ENCODE results near the gene PPP6R2. TPM values are rescaled to one million over a fixed set of nuclear protein-coding genes. Genes with fewer than 3 reads are reported as not detected.

Gene PPP6R2
- total and polyA plus RNA-seq, 9 of the 15 experiments (the other 6 are each of a cell fraction or from before 2014, with no cell fraction given), result 0.32 to 39.8 (median 21.4) TPM

DNA sequence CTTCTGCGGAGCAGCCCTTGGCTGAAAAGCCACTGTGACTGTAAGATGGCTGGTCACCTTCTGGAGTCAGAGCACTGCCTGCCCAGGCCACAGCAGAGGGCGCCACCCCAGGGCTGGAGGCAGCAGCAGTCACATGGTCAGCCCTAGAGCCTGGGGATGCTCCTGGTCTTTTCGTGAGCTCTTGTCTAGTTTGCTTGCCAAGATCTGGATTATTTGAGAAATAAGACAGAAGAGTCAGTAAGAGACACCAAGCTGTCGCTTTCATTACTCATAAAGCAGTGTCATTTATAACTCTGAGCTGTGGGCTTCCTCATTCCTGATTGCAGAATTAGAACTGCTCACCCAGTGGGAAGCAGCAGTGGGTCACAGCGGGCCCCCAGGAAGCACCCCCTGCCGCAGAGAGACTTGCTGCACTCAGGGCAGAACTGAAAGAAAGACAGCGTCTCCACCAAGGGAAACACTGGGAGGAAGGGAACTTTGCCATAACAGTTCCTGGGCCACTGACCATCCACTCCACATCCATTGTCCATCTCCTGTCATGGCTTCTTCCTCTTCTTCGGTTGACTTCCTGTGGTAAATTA is 56.7 kb downstream of the PPP6R2 start (continued):
- TF ChIP-seq, protein P1, sequence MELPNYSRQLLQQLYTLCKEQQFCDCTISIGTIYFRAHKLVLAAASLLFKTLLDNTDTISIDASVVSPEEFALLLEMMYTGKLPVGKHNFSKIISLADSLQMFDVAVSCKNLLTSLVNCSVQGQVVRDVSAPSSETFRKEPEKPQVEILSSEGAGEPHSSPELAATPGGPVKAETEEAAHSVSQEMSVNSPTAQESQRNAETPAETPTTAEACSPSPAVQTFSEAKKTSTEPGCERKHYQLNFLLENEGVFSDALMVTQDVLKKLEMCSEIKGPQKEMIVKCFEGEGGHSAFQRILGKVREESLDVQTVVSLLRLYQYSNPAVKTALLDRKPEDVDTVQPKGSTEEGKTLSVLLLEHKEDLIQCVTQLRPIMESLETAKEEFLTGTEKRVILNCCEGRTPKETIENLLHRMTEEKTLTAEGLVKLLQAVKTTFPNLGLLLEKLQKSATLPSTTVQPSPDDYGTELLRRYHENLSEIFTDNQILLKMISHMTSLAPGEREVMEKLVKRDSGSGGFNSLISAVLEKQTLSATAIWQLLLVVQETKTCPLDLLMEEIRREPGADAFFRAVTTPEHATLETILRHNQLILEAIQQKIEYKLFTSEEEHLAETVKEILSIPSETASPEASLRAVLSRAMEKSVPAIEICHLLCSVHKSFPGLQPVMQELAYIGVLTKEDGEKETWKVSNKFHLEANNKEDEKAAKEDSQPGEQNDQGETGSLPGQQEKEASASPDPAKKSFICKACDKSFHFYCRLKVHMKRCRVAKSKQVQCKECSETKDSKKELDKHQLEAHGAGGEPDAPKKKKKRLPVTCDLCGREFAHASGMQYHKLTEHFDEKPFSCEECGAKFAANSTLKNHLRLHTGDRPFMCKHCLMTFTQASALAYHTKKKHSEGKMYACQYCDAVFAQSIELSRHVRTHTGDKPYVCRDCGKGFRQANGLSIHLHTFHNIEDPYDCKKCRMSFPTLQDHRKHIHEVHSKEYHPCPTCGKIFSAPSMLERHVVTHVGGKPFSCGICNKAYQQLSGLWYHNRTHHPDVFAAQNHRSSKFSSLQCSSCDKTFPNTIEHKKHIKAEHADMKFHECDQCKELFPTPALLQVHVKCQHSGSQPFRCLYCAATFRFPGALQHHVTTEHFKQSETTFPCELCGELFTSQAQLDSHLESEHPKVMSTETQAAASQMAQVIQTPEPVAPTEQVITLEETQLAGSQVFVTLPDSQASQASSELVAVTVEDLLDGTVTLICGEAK (IDR thresholded peaks at IDR 0.05), result no peak
- TF ChIP-seq, protein P1 (CRISPR knock-in tag; IDR thresholded peaks at IDR 0.05), result no peak
- TF ChIP-seq, protein P2, sequence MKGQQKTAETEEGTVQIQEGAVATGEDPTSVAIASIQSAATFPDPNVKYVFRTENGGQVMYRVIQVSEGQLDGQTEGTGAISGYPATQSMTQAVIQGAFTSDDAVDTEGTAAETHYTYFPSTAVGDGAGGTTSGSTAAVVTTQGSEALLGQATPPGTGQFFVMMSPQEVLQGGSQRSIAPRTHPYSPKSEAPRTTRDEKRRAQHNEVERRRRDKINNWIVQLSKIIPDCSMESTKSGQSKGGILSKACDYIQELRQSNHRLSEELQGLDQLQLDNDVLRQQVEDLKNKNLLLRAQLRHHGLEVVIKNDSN (CRISPR knock-in tag; IDR thresholded peaks at IDR 0.05), result peak; percentile 84
- TF ChIP-seq, protein P3, sequence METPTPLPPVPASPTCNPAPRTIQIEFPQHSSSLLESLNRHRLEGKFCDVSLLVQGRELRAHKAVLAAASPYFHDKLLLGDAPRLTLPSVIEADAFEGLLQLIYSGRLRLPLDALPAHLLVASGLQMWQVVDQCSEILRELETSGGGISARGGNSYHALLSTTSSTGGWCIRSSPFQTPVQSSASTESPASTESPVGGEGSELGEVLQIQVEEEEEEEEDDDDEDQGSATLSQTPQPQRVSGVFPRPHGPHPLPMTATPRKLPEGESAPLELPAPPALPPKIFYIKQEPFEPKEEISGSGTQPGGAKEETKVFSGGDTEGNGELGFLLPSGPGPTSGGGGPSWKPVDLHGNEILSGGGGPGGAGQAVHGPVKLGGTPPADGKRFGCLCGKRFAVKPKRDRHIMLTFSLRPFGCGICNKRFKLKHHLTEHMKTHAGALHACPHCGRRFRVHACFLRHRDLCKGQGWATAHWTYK (CRISPR knock-in tag; IDR thresholded peaks at IDR 0.05), result no peak
- TF ChIP-seq FIP1L1 (IDR thresholded peaks at IDR 0.05; ENCODE audit: low read depth, low read length, poor library complexity, severe bottlenecking), result no peak
- TF ChIP-seq YY1 (IDR thresholded peaks at IDR 0.05; ENCODE audit: borderline replicate concordance in 1 of 3, control insufficient read depth in 1 of 3, extremely low read depth in 1 of 3, insufficient read depth in 3 of 3, insufficient read length in 1 of 3, insufficient replicate concordance in 2 of 3, low read depth in 1 of 3, low read length in 2 of 3), result peak in 1 of 3 experiments; percentile 55
- TF ChIP-seq RAD21 (CRISPR knock-in tag; conservative IDR thresholded peaks at IDR 0.05 in 1 of 2, IDR thresholded peaks at IDR 0.05 in 1 of 2), result peak in 1 of 2 experiments; percentile 45; a peak in 2 of 4 replicates
- no peak for TF ChIP-seq RBM25 (IDR thresholded peaks at IDR 0.05; ENCODE audit: low read depth, low read length, severe bottlenecking)
- TF ChIP-seq, protein P4, sequence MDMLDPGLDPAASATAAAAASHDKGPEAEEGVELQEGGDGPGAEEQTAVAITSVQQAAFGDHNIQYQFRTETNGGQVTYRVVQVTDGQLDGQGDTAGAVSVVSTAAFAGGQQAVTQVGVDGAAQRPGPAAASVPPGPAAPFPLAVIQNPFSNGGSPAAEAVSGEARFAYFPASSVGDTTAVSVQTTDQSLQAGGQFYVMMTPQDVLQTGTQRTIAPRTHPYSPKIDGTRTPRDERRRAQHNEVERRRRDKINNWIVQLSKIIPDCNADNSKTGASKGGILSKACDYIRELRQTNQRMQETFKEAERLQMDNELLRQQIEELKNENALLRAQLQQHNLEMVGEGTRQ (CRISPR knock-in tag; IDR thresholded peaks at IDR 0.05), result peak; percentile 73
- TF ChIP-seq MTF1 (CRISPR knock-in tag; IDR thresholded peaks at IDR 0.05; ENCODE audit: borderline replicate concordance), result no peak
- no peak for TF ChIP-seq GABPA (tag; conservative IDR thresholded peaks at IDR 0.05; ENCODE audit: low read depth)
- TF ChIP-seq RAD51 (IDR thresholded peaks at IDR 0.05; ENCODE audit: borderline replicate concordance, low read depth), result peak; percentile 67; the same call in 1 of the 2 replicates
